PC-3 (cell line): ENCODE results near the gene HCN4. TPM values are rescaled to one million over a fixed set of nuclear protein-coding genes. Genes with fewer than 3 reads are reported as not detected.

ENCODE experiments used
- ATAC-seq: fragments of 200-7000 bp; cut with Tn5 transposase; 2 replicates; pipeline ENCODE4 v1.9.1; 2020; ENCODE audit warnings: mild to moderate bottlenecking, moderate library complexity
- BruUV-seq: library from RNA; stranded (reverse); fragments of 400-500 nt; replicated peaks from 2 replicates; lab custom pipeline; 2021; lab: Mats Ljungman, UMichigan
- CTCF ChIA-PET: fragments of 300-600 bp; sonication (Branson Sonifier 250); formaldehyde crosslinking; loops from one replicate; lab custom pipeline; 2022; ENCODE audit warnings: antibody characterized with exemption; lab: Charles Lee
- POLR2A ChIA-PET: fragments of 300-600 bp; sonication (Branson Sonifier 250); formaldehyde crosslinking; loops from one replicate; lab custom pipeline; 2022; ENCODE audit warnings: antibody characterized with exemption; ENCODE audit not compliant: unreplicated experiment; lab: Charles Lee
- DNase-seq: peaks from one replicate; pipeline ENCODE4 v3.0.0-alpha.2; 2015
- H2AFZ ChIP-seq: fragments of 300-600 bp; sonication (generic); 2 replicates; pipeline ENCODE4 v1.6.0; 2016; ENCODE audit warnings: antibody characterized with exemption, low read length
- H3F3A ChIP-seq: fragments of 300-600 bp; sonication (generic); one replicate; pipeline ENCODE4 v1.6.0; 2017; ENCODE audit warnings: antibody characterized with exemption, low read length, control low read depth, mild to moderate bottlenecking; ENCODE audit not compliant: unreplicated experiment
- H3K27ac ChIP-seq: fragments of 300-600 bp; sonication (generic); 2 replicates; pipeline ENCODE4 v1.5.1; 2016; ENCODE audit warnings: mild to moderate bottlenecking, low read length
- H3K27me3 ChIP-seq: fragments of 300-600 bp; sonication (generic); 2 replicates; pipeline ENCODE4 v1.6.1; 2016; ENCODE audit warnings: low read length, mixed read lengths
- H3K36me3 ChIP-seq: fragments of 300-600 bp; sonication (generic); 2 replicates; pipeline ENCODE4 v1.6.1; 2016; ENCODE audit warnings: low read depth, mixed run types, low read length, mixed read lengths
- H3K4me1 ChIP-seq: fragments of 300-600 bp; sonication (generic); 2 replicates; pipeline ENCODE4 v1.5.1; 2016; ENCODE audit warnings: low read length; ENCODE audit not compliant: insufficient read depth
- H3K4me2 ChIP-seq: fragments of 300-600 bp; sonication (generic); 2 replicates; pipeline ENCODE4 v1.6.0; 2016; ENCODE audit warnings: low read length
- H3K4me3 ChIP-seq: fragments of 300-600 bp; sonication (generic); 2 replicates; pipeline ENCODE4 v1.5.1; 2016; ENCODE audit warnings: mild to moderate bottlenecking, low read length, mixed read lengths
- H3K79me2 ChIP-seq: fragments of 300-600 bp; sonication (generic); 2 replicates; pipeline ENCODE4 v1.6.1; 2017; ENCODE audit warnings: low read length, mixed read lengths
- H3K9ac ChIP-seq: fragments of 300-600 bp; sonication (generic); 2 replicates; pipeline ENCODE4 v1.6.0; 2016; ENCODE audit warnings: mild to moderate bottlenecking, low read length
- H3K9me2 ChIP-seq: fragments of 300-600 bp; sonication (generic); replicated peaks from 2 replicates; pipeline ENCODE4 v1.6.1; 2016; ENCODE audit warnings: mixed run types, low read length, mixed read lengths
- H3K9me3 ChIP-seq: fragments of 300-600 bp; sonication (generic); 2 replicates; pipeline ENCODE4 v1.6.1; 2016; ENCODE audit warnings: low read length, mixed read lengths
- H4K20me1 ChIP-seq: fragments of 300-600 bp; sonication (generic); 2 replicates; pipeline ENCODE4 v1.6.1; 2016; ENCODE audit warnings: low read length, mixed read lengths
- CTCF ChIP-seq: fragments of 300-600 bp; sonication (generic); conservative IDR thresholded peaks from 2 replicates; pipeline ENCODE4 v1.5.1; 2017; ENCODE audit warnings: antibody characterized with exemption, low read depth, mild to moderate bottlenecking, low read length
- EZH2 ChIP-seq: fragments of 300-600 bp; sonication (generic); IDR thresholded peaks from one replicate; pipeline ENCODE4 v1.6.1; 2017; ENCODE audit warnings: antibody characterized with exemption, mild to moderate bottlenecking, low read length; ENCODE audit not compliant: unreplicated experiment
- EZH2phosphoT487 ChIP-seq: fragments of 300-600 bp; sonication (generic); IDR thresholded peaks from 2 replicates; pipeline ENCODE4 v1.6.1; 2018; ENCODE audit warnings: mild to moderate bottlenecking, antibody characterized with exemption, low read length, borderline replicate concordance
- intact Hi-C: fragments of 100-400 bp; cut with micrococcal nuclease; formaldehyde crosslinking; loops from 2 replicates; pipeline ENCODE4 v1.9.0; 2023
- total RNA-seq: library from RNA; depleted of rRNA; stranded (reverse); fragments of >200 nt; gene quantifications from 2 replicates; pipeline ENCODE4 v1.2.3, GENCODE V29; 2014

Gene HCN4
- total RNA-seq, 1 experiment from 2014 or later = not detected

- Histone ChIP-seq H3F3A (no peaks in the 10 kb centered on the region), H3K4me3 (no peak overlapping the region), H3K4me1 (no peaks in the 10 kb centered on the region), H2AFZ (no peak overlapping the region), H4K20me1 (no peaks in the 10 kb centered on the region), H3K9me3 (no peaks in the 10 kb centered on the region), H3K9me2 (no peaks in the 10 kb centered on the region), H3K36me3 (no peaks in the 10 kb centered on the region), H3K4me2 (no peak overlapping the region), H3K27me3 (peaks cover 75% of the 10 kb centered on the region), H3K27ac (no peak overlapping the region), H3K9ac (no peak overlapping the region), H3K79me2 (no peaks in the 10 kb centered on the region)
- BruUV-seq = no TSS peak
- intact Hi-C loops = no loop called here
- DNase-seq (no peak), ATAC-seq (no peak)
- TF ChIP-seq EZH2 = no peak
- TF ChIP-seq CTCF = no peak
- TF ChIP-seq EZH2phosphoT487 = no peak
- POLR2A ChIA-PET = no interaction called here
- CTCF ChIA-PET = no interaction called here
Measured at GRCh38 chr15:73355612-73356265, 13.0 kb downstream of the HCN4 start.

GRCh38 chr15:73354241-73354640, 14.5 kb downstream of the HCN4 start:
- Histone ChIP-seq H3K36me3 (no peaks in the 10 kb centered on the region), H3K27me3 (peaks cover 71% of the 10 kb centered on the region), H3F3A (no peaks in the 10 kb centered on the region), H3K4me3 (no peak overlapping the region), H3K9me2 (no peaks in the 10 kb centered on the region), H3K9ac (no peak overlapping the region), H3K27ac (no peak overlapping the region), H3K4me2 (no peak overlapping the region), H2AFZ (no peak overlapping the region), H3K4me1 (no peaks in the 10 kb centered on the region), H3K79me2 (no peaks in the 10 kb centered on the region), H4K20me1 (no peaks in the 10 kb centered on the region), H3K9me3 (no peaks in the 10 kb centered on the region)
- CTCF ChIA-PET = no interaction called here
- intact Hi-C loops = no loop called here
- TF ChIP-seq EZH2phosphoT487 (no peak), CTCF (no peak), EZH2 (no peak)
- no peak for DNase-seq
- BruUV-seq = no TSS peak
- ATAC-seq = no peak
- POLR2A ChIA-PET = no interaction called here

GRCh38 chr15:73353734-73354133, 15.0 kb downstream of the HCN4 start:
- no peak for ATAC-seq

More at GRCh38 chr15:73353734-73354133, 15.0 kb downstream of the HCN4 start:
- POLR2A ChIA-PET = no interaction called here
- Histone ChIP-seq H4K20me1 (no peaks in the 10 kb centered on the region), H3K79me2 (no peaks in the 10 kb centered on the region), H3F3A (no peaks in the 10 kb centered on the region), H2AFZ (no peak overlapping the region), H3K36me3 (no peaks in the 10 kb centered on the region), H3K4me2 (no peak overlapping the region), H3K27ac (no peak overlapping the region), H3K4me3 (no peak overlapping the region), H3K9me2 (no peaks in the 10 kb centered on the region), H3K9ac (no peak overlapping the region), H3K4me1 (no peaks in the 10 kb centered on the region), H3K9me3 (no peaks in the 10 kb centered on the region), H3K27me3 (peaks cover 66% of the 10 kb centered on the region)
- no peak for DNase-seq
- BruUV-seq = no TSS peak
- intact Hi-C loops = no loop called here
- no peak for TF ChIP-seq CTCF
- no peak for TF ChIP-seq EZH2phosphoT487
- no peak for TF ChIP-seq EZH2
- CTCF ChIA-PET = no interaction called here
